IPS DF 6.9 (cell line): Measurements from ENCODE around the gene FBXL17.

Experiments
- DNase-seq: peaks from one replicate; pipeline ENCODE4 v3.0.0-alpha.2; 2013; ENCODE audit warnings: low read depth, low spot score
- H3K27ac ChIP-seq: one replicate; pipeline ENCODE4 v1.5.1; 2013; ENCODE audit warnings: low read length, control low read depth
- H3K27me3 ChIP-seq: 2 replicates; pipeline ENCODE4 v1.6.1; 2013; ENCODE audit warnings: mild to moderate bottlenecking, low read length; ENCODE audit not compliant: control insufficient read depth, insufficient read depth
- H3K36me3 ChIP-seq: 2 replicates; pipeline ENCODE4 v1.6.1; 2013; ENCODE audit warnings: low read length; ENCODE audit not compliant: control insufficient read depth, insufficient read depth
- H3K4me1 ChIP-seq: 2 replicates; pipeline ENCODE4 v1.6.1; 2013; ENCODE audit warnings: low read length; ENCODE audit not compliant: control insufficient read depth, insufficient read depth
- H3K4me3 ChIP-seq: 2 replicates; pipeline ENCODE4 v1.5.1; 2013; ENCODE audit warnings: mild to moderate bottlenecking, low read length
- H3K9me3 ChIP-seq: 2 replicates; pipeline ENCODE4 v1.6.1; 2013; ENCODE audit warnings: low read length, inconsistent platforms; ENCODE audit not compliant: control insufficient read depth, insufficient read depth
- WGBS: extraction: QIAGEN DNeasy Blood & Tissue Kit; methylation state at CpG from one replicate; pipeline ENCODE4 v1.1.7; 2013; ENCODE audit warnings: mixed read lengths, missing lambda C conversion rate; ENCODE audit not compliant: insufficient read length, insufficient coverage; 5-methylcytosine and 5-hydroxymethylcytosine counted together

Gene FBXL17

GRCh38 chr5:108375768-108376167 lies 6.1 kb downstream of the FBXL17 start:
- Histone ChIP-seq H3K27ac (no peak overlapping the region), H3K36me3 (no peaks in the 10 kb centered on the region; the same call in 1 of the 2 replicates), H3K4me3 (no peak overlapping the region), H3K4me1 (no peaks in the 10 kb centered on the region), H3K9me3 (no peaks in the 10 kb centered on the region; the same call in 1 of the 2 replicates), H3K27me3 (no peaks in the 10 kb centered on the region)
- no CpG with 5 or more reads among the region's 1 CpG for WGBS
- no peak for DNase-seq

- no peak overlapping the region for H3K27ac ChIP-seq
- no peaks in the 10 kb centered on the region for H3K36me3 ChIP-seq
- no peak for DNase-seq
- H3K9me3 ChIP-seq, result no peaks in the 10 kb centered on the region; the same call in 1 of the 2 replicates
- H3K4me3 ChIP-seq, result no peak overlapping the region
- H3K4me1 ChIP-seq, result no peaks in the 10 kb centered on the region
- H3K27me3 ChIP-seq, result no peaks in the 10 kb centered on the region
Observed at GRCh38 chr5:108373426-108373825, 8.5 kb downstream of the FBXL17 start.

- H3K9me3 ChIP-seq, result no peaks in the 10 kb centered on the region; the same call in 1 of the 2 replicates
- no peak overlapping the region for H3K4me3 ChIP-seq
- H3K27me3 ChIP-seq, result no peaks in the 10 kb centered on the region
- WGBS, result no CpG with 5 or more reads among the region's 2 CpGs
- DNase-seq, result no peak
- H3K36me3 ChIP-seq, result no peaks in the 10 kb centered on the region
- no peaks in the 10 kb centered on the region for H3K4me1 ChIP-seq
- no peak overlapping the region for H3K27ac ChIP-seq
Observed at GRCh38 chr5:108372369-108372768, 9.5 kb downstream of the FBXL17 start.

GRCh38 chr5:108371263-108371662 lies 10.6 kb downstream of the FBXL17 start:
- DNase-seq, result no peak
- Histone ChIP-seq H3K9me3 (no peaks in the 10 kb centered on the region; the same call in 1 of the 2 replicates), H3K4me3 (no peak overlapping the region), H3K27me3 (no peaks in the 10 kb centered on the region), H3K27ac (no peak overlapping the region), H3K36me3 (no peaks in the 10 kb centered on the region), H3K4me1 (no peaks in the 10 kb centered on the region)
- WGBS, result no CpG with 5 or more reads among the region's 2 CpGs

- H3K27ac ChIP-seq, result no peak overlapping the region
- WGBS, result no CpG with 5 or more reads among the region's 4 CpGs
- DNase-seq, result no peak
Observed at GRCh38 chr5:108369167-108369566, 12.7 kb downstream of the FBXL17 start.

GRCh38 chr5:108367679-108368334 lies 14.1 kb downstream of the FBXL17 start:
- Histone ChIP-seq H3K4me3 (no peak overlapping the region), H3K27ac (no peak overlapping the region), H3K36me3 (no peaks in the 10 kb centered on the region), H3K4me1 (no peaks in the 10 kb centered on the region), H3K9me3 (no peaks in the 10 kb centered on the region; the same call in 1 of the 2 replicates), H3K27me3 (no peaks in the 10 kb centered on the region)
- no peak for DNase-seq
- no CpG with 5 or more reads among the region's 8 CpGs for WGBS

More at GRCh38 chr5:108369167-108369566, 12.7 kb downstream of the FBXL17 start:
- H3K4me1 ChIP-seq, result no peaks in the 10 kb centered on the region
- no peaks in the 10 kb centered on the region for H3K36me3 ChIP-seq
- no peaks in the 10 kb centered on the region for H3K27me3 ChIP-seq
- no peaks in the 10 kb centered on the region; the same call in 1 of the 2 replicates for H3K9me3 ChIP-seq
- H3K4me3 ChIP-seq, result no peak overlapping the region

GRCh38 chr5:108366500-108366899 lies 15.4 kb downstream of the FBXL17 start:
- no peaks in the 10 kb centered on the region for H3K27me3 ChIP-seq
- no peaks in the 10 kb centered on the region for H3K36me3 ChIP-seq
- H3K9me3 ChIP-seq, result no peaks in the 10 kb centered on the region
- H3K4me1 ChIP-seq, result no peaks in the 10 kb centered on the region
- H3K27ac ChIP-seq, result no peak overlapping the region
- no CpG with 5 or more reads among the region's 2 CpGs for WGBS
- no peak for DNase-seq
- no peak overlapping the region for H3K4me3 ChIP-seq

- no peak for DNase-seq
- Histone ChIP-seq H3K4me3 (no peak overlapping the region), H3K4me1 (no peaks in the 10 kb centered on the region), H3K27me3 (no peaks in the 10 kb centered on the region), H3K27ac (no peak overlapping the region), H3K36me3 (no peaks in the 10 kb centered on the region), H3K9me3 (no peaks in the 10 kb centered on the region)
- whole genome bisulfite sequencing, result no CpG with 5 or more reads among the region's 2 CpGs
Observed at GRCh38 chr5:108361771-108362170, 20.1 kb downstream of the FBXL17 start.

- no CpG with 5 or more reads among the region's 3 CpGs for whole genome bisulfite sequencing
- DNase-seq, result no peak
- Histone ChIP-seq H3K36me3 (no peaks in the 10 kb centered on the region), H3K4me1 (no peaks in the 10 kb centered on the region), H3K9me3 (no peaks in the 10 kb centered on the region), H3K27me3 (no peaks in the 10 kb centered on the region), H3K4me3 (no peak overlapping the region), H3K27ac (no peak overlapping the region)
Observed at GRCh38 chr5:108361239-108361638, 20.7 kb downstream of the FBXL17 start.

- no peaks in the 10 kb centered on the region for H3K36me3 ChIP-seq
- no CpG with 5 or more reads among the region's 4 CpGs for WGBS
- no peak overlapping the region for H3K4me3 ChIP-seq
- H3K4me1 ChIP-seq, result no peaks in the 10 kb centered on the region
- DNase-seq, result no peak
- no peaks in the 10 kb centered on the region for H3K9me3 ChIP-seq
- H3K27me3 ChIP-seq, result no peaks in the 10 kb centered on the region
- no peak overlapping the region for H3K27ac ChIP-seq
Observed at GRCh38 chr5:108360280-108360679, 21.6 kb downstream of the FBXL17 start.

- Histone ChIP-seq H3K9me3 (no peaks in the 10 kb centered on the region), H3K27ac (no peak overlapping the region), H3K4me1 (no peaks in the 10 kb centered on the region), H3K36me3 (no peaks in the 10 kb centered on the region), H3K4me3 (no peak overlapping the region), H3K27me3 (no peaks in the 10 kb centered on the region)
- no CpG with 5 or more reads among the region's 1 CpG for WGBS
- DNase-seq, result no peak
Observed at GRCh38 chr5:108356286-108356685, 25.6 kb downstream of the FBXL17 start.
